Osteoblast (primary cell): ENCODE results near the gene WDR4. TPM values are rescaled to one million over a fixed set of nuclear protein-coding genes. Genes with fewer than 3 reads are reported as not detected.
A peak's percentile ranks its signal among the peaks of the same experiment; 100 is the strongest.
"Not testable (repeated sequence)": the region's sequence is repeated elsewhere in the genome, so short reads cannot be mapped to it uniquely, and the experiment has no call there.

Experiments used
- DNase-seq: peaks from one replicate; pipeline ENCODE4 v3.0.0; 2011; ENCODE audit warnings: low spot score, mixed read lengths; ENCODE audit not compliant: insufficient read length; ENCODE audit errors: missing footprints
- H2AFZ ChIP-seq: 2 replicates; pipeline ENCODE4 v1.6.0; 2011; ENCODE audit warnings: mild to moderate bottlenecking, low read length
- H3K27ac ChIP-seq: 2 replicates; pipeline ENCODE4 v1.5.1; 2011; ENCODE audit warnings: mild to moderate bottlenecking, low read depth, low read length, moderate library complexity
- H3K27me3 ChIP-seq: 2 replicates; pipeline ENCODE4 v1.6.0; 2012; ENCODE audit warnings: mild to moderate bottlenecking, control low read depth, inconsistent platforms, low read length, moderate library complexity; ENCODE audit not compliant: insufficient read depth
- H3K36me3 ChIP-seq: 2 replicates; pipeline ENCODE4 v1.5.1; 2011; ENCODE audit warnings: mild to moderate bottlenecking, low read length, control low read depth, moderate library complexity; ENCODE audit not compliant: insufficient read depth
- H3K4me1 ChIP-seq: 2 replicates; pipeline ENCODE4 v1.5.1; 2011; ENCODE audit warnings: mild to moderate bottlenecking, low read length, control low read depth, moderate library complexity; ENCODE audit not compliant: insufficient read depth
- H3K4me2 ChIP-seq: 2 replicates; pipeline ENCODE4 v1.6.0; 2011; ENCODE audit warnings: mild to moderate bottlenecking, low read length; ENCODE audit not compliant: insufficient read depth
- H3K4me3 ChIP-seq: fragments of 200-600 bp; sonication (generic); 3 replicates; pipeline ENCODE4 v1.5.1; 2012; ENCODE audit warnings: mild to moderate bottlenecking, low read length, inconsistent platforms; ENCODE audit not compliant: insufficient read depth
- H3K79me2 ChIP-seq: 2 replicates; pipeline ENCODE4 v1.6.0; 2012; ENCODE audit warnings: mild to moderate bottlenecking, low read length, control low read depth, inconsistent platforms; ENCODE audit not compliant: insufficient read depth
- H3K9me3 ChIP-seq: 2 replicates; pipeline ENCODE4 v1.5.1; 2011; ENCODE audit warnings: low read depth, low read length, control low read depth
- H4K20me1 ChIP-seq: 2 replicates; pipeline ENCODE4 v1.6.0; 2012; ENCODE audit warnings: mild to moderate bottlenecking, low read length, control low read depth; ENCODE audit not compliant: insufficient read depth
- total RNA-seq: library from RNA; depleted of rRNA; stranded (reverse); fragments of >200 nt; gene quantifications from 2 replicates; pipeline ENCODE4 v1.2.3, GENCODE V29; 2012
- TF ChIP-seq, protein P1 (sequence below): IDR thresholded peaks from 2 replicates; pipeline ENCODE4 v1.5.1; 2011; ENCODE audit warnings: mild to moderate bottlenecking, low read depth, low read length, moderate library complexity; ENCODE audit errors: extremely low read depth

WDR4 gene
- total RNA-seq, 1 donor: 10.1 TPM

DNA sequence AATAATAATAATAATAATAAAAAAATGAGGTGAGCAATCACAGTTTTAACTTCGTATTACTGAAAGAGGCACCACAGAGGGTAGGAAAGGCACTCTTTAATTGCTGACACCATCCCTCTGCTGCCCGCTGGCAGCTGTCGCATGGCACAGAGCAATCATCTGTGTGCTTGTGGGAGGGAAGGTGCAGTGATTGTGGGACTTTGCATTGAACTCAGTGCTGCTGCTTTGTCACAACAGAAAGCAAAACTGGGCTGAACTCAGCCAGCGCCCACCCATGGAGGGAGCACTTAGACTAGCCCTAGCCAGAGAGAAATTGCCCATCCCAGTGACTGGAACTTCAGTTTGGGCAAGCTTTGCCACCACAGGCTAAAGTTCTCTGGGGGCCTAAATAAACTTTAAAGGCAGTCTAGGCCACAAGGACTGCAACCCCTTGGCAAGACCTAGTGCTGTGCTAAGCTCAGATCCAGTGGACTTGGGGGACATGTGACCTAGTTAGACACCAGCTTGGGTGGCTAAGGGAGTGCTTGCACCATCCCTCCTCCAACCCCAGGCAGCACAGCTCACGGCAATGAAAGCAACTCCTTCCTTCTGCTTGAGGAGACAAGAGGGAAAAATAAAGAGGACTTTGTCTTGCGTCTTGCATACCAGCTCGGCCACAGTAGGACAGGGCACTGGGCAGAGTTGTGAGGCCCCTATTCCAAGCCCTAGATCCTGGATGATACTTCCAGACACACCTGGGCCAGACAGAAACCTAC is 59.3 kb downstream of the WDR4 start:
- Histone ChIP-seq H2AFZ (no peak overlapping the region), H3K4me3 (no peak overlapping the region), H3K27me3 (peaks cover 20% of the 10 kb centered on the region), H3K4me1 (no peaks in the 10 kb centered on the region), H3K79me2 (no peaks in the 10 kb centered on the region), H3K36me3 (no peaks in the 10 kb centered on the region), H3K27ac (no peak overlapping the region), H3K4me2 (no peak overlapping the region), H3K9me3 (no peaks in the 10 kb centered on the region), H4K20me1 (no peaks in the 10 kb centered on the region)
- no peak for DNase-seq
- TF ChIP-seq, protein P1, sequence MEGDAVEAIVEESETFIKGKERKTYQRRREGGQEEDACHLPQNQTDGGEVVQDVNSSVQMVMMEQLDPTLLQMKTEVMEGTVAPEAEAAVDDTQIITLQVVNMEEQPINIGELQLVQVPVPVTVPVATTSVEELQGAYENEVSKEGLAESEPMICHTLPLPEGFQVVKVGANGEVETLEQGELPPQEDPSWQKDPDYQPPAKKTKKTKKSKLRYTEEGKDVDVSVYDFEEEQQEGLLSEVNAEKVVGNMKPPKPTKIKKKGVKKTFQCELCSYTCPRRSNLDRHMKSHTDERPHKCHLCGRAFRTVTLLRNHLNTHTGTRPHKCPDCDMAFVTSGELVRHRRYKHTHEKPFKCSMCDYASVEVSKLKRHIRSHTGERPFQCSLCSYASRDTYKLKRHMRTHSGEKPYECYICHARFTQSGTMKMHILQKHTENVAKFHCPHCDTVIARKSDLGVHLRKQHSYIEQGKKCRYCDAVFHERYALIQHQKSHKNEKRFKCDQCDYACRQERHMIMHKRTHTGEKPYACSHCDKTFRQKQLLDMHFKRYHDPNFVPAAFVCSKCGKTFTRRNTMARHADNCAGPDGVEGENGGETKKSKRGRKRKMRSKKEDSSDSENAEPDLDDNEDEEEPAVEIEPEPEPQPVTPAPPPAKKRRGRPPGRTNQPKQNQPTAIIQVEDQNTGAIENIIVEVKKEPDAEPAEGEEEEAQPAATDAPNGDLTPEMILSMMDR: no peak

- DNase-seq: peak; percentile 17
- Histone ChIP-seq H3K27me3 (peaks cover 15% of the 10 kb centered on the region), H2AFZ (no peak overlapping the region), H4K20me1 (no peaks in the 10 kb centered on the region), H3K4me3 (no peak overlapping the region), H3K9me3 (no peaks in the 10 kb centered on the region), H3K27ac (no peak overlapping the region), H3K36me3 (no peaks in the 10 kb centered on the region), H3K4me2 (no peak overlapping the region), H3K4me1 (no peaks in the 10 kb centered on the region), H3K79me2 (no peaks in the 10 kb centered on the region)
- TF ChIP-seq, protein P1: peak; percentile 82
These were observed 61.0 kb downstream of the WDR4 start for GRCh38 chr21:42818328-42818749.

DNA sequence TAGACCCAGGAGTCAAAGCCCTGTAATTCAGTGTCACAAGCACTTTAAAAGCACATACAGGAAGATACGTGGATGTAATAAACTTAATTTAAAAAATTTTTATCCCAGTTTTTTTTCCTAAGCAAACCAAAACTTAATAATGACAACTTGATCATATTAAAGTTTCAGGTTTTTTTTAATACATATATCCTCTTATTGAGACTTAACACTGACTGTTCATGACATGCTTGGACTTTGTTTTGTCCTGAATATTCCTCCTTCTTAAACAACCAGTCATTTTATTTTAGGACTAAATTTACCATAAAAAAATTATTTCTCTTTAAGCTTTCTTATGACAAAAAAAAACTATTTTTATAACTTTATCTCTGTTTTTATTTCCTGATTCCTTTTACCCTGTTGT is 64.1 kb downstream of the WDR4 start:
- no peaks in the 10 kb centered on the region for H3K9me3 ChIP-seq
- peaks cover 5% of the 10 kb centered on the region for H3K27me3 ChIP-seq
- no peaks in the 10 kb centered on the region for H4K20me1 ChIP-seq
- no peak overlapping the region for H2AFZ ChIP-seq
- H3K27ac ChIP-seq: no peak overlapping the region
- H3K4me3 ChIP-seq: no peak overlapping the region
- H3K4me1 ChIP-seq: no peaks in the 10 kb centered on the region
- no peaks in the 10 kb centered on the region for H3K36me3 ChIP-seq
- H3K4me2 ChIP-seq: no peak overlapping the region
- no peaks in the 10 kb centered on the region for H3K79me2 ChIP-seq
- no peak for DNase-seq
- TF ChIP-seq, protein P1: no peak

- not testable (repeated sequence) for H3K4me2 ChIP-seq, H4K20me1 ChIP-seq, H3K9me3 ChIP-seq, H3K27ac ChIP-seq, H3K79me2 ChIP-seq, H3K4me1 ChIP-seq, DNase-seq, H3K36me3 ChIP-seq, H2AFZ ChIP-seq, H3K4me3 ChIP-seq
- H3K27me3 ChIP-seq: peaks cover 11% of the 10 kb centered on the region
These were observed 66.7 kb downstream of the WDR4 start for GRCh38 chr21:42812528-42813241.
